ENCODE measurements around the gene DGKB.

DGKB gene

GRCh38 chr7:14859267-14859666 is 43.3 kb downstream of the DGKB start:
- Histone ChIP-seq H3K4me3 (ENCODE audit: low read depth, low read length) (no peak overlapping the region), H3K36me3 (no peaks in the 10 kb centered on the region), H3K9me3 (no peaks in the 10 kb centered on the region), H3K27me3 (no peaks in the 10 kb centered on the region), H3K4me1 (peaks cover 7% of the 10 kb centered on the region; the same call in 1 of the 2 replicates)
- TF ChIP-seq, protein P1, sequence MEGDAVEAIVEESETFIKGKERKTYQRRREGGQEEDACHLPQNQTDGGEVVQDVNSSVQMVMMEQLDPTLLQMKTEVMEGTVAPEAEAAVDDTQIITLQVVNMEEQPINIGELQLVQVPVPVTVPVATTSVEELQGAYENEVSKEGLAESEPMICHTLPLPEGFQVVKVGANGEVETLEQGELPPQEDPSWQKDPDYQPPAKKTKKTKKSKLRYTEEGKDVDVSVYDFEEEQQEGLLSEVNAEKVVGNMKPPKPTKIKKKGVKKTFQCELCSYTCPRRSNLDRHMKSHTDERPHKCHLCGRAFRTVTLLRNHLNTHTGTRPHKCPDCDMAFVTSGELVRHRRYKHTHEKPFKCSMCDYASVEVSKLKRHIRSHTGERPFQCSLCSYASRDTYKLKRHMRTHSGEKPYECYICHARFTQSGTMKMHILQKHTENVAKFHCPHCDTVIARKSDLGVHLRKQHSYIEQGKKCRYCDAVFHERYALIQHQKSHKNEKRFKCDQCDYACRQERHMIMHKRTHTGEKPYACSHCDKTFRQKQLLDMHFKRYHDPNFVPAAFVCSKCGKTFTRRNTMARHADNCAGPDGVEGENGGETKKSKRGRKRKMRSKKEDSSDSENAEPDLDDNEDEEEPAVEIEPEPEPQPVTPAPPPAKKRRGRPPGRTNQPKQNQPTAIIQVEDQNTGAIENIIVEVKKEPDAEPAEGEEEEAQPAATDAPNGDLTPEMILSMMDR (IDR thresholded peaks at IDR 0.05; ENCODE audit: low read depth, low read length) = no peak
- no peak for DNase-seq

GRCh38 chr7:14858866-14859265 is 43.7 kb downstream of the DGKB start:
- Histone ChIP-seq H3K4me1 (peaks cover 7% of the 10 kb centered on the region; the same call in 1 of the 2 replicates), H3K27me3 (no peaks in the 10 kb centered on the region), H3K36me3 (no peaks in the 10 kb centered on the region), H3K9me3 (no peaks in the 10 kb centered on the region), H3K4me3 (ENCODE audit: low read depth, low read length) (no peak overlapping the region)
- TF ChIP-seq, protein P1 (IDR thresholded peaks at IDR 0.05; ENCODE audit: low read depth, low read length) = no peak
- DNase-seq = no peak

DNA sequence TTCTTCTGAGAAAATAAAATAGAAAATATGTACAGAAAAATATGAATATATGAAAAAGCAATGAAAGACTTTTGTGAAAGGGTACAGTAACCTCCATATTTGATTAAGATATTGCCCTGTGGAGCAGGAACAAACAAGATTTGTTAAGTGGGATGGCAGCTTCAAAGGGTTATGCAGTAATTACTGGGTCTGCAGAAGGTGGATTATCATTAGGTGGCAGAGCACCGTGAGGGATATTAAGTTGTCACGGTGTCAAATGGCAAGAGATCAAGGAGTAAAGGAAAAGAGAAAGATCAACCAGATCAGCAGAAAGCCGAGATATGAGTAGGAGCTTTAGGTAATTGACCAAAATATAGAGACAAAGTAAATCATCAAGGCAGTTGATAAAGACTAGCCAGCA is 44.1 kb downstream of the DGKB start:
- Histone ChIP-seq H3K4me3 (ENCODE audit: low read depth, low read length) (no peak overlapping the region), H3K36me3 (no peaks in the 10 kb centered on the region), H3K9me3 (no peaks in the 10 kb centered on the region), H3K27me3 (no peaks in the 10 kb centered on the region), H3K4me1 (peaks cover 7% of the 10 kb centered on the region; the same call in 1 of the 2 replicates)
- no peak for DNase-seq
- TF ChIP-seq, protein P1 (IDR thresholded peaks at IDR 0.05; ENCODE audit: low read depth, low read length) = no peak

DNA sequence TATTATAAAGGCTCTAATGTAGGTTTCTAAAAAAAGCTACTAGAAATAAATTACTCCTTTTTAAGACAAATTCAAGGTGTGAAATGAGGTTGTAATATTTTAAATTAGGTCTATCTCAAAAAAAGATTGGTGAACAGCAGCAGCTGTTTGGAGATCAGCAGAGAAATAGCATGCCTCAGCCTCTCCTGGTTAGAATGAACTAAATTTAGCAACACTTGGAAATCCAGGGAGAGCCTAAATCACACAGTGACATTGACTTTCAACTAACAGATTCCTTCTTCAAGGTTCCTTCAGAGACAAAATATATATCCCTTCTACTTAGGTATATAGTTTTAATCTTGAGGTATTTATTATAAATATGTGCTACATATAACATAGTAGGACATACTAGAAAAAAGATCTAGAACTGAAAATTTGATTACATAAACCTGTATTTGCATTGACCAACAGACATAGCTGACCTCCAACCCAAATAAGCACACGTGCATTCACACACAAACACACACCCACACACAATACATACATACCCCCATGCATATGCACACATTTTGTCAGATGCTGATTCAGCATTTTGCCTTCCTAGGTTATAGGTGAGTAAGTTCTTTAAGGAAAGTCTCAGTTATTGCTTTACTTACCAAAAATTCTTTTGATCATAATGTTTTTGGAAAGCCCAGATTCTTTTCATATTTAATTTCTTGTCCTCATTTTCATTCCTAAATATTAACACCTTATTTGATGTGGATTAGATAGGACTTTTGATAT is 47.3 kb downstream of the DGKB start:
- Histone ChIP-seq H3K9me3 (no peaks in the 10 kb centered on the region), H3K36me3 (no peaks in the 10 kb centered on the region), H3K4me3 (ENCODE audit: low read depth, low read length) (no peak overlapping the region), H3K4me1 (peaks cover 7% of the 10 kb centered on the region; the same call in 1 of the 2 replicates), H3K27me3 (no peaks in the 10 kb centered on the region)
- TF ChIP-seq, protein P1 (IDR thresholded peaks at IDR 0.05; ENCODE audit: low read depth, low read length) = no peak
- DNase-seq = no peak

- TF ChIP-seq, protein P1 (IDR thresholded peaks at IDR 0.05; ENCODE audit: low read depth, low read length) = no peak
- Histone ChIP-seq H3K36me3 (no peaks in the 10 kb centered on the region), H3K4me1 (peaks cover 7% of the 10 kb centered on the region; the same call in 1 of the 2 replicates), H3K9me3 (no peaks in the 10 kb centered on the region), H3K27me3 (no peaks in the 10 kb centered on the region), H3K4me3 (ENCODE audit: low read depth, low read length) (no peak overlapping the region)
- no peak for DNase-seq
Observed at GRCh38 chr7:14854471-14854870, 48.1 kb downstream of the DGKB start.

- DNase-seq = no peak
- Histone ChIP-seq H3K36me3 (no peaks in the 10 kb centered on the region), H3K27me3 (no peaks in the 10 kb centered on the region), H3K4me1 (no peaks in the 10 kb centered on the region), H3K4me3 (ENCODE audit: low read depth, low read length) (no peak overlapping the region), H3K9me3 (no peaks in the 10 kb centered on the region)
- TF ChIP-seq, protein P1 (IDR thresholded peaks at IDR 0.05; ENCODE audit: low read depth, low read length) = no peak
Observed at GRCh38 chr7:14851610-14852009, 50.9 kb downstream of the DGKB start.
